ENCODE results near the gene ERF.

The ERF gene

GRCh38 chr19:42234364-42234763 lies 20.6 kb downstream of the ERF start:
- DNase-seq: no peak

DNA sequence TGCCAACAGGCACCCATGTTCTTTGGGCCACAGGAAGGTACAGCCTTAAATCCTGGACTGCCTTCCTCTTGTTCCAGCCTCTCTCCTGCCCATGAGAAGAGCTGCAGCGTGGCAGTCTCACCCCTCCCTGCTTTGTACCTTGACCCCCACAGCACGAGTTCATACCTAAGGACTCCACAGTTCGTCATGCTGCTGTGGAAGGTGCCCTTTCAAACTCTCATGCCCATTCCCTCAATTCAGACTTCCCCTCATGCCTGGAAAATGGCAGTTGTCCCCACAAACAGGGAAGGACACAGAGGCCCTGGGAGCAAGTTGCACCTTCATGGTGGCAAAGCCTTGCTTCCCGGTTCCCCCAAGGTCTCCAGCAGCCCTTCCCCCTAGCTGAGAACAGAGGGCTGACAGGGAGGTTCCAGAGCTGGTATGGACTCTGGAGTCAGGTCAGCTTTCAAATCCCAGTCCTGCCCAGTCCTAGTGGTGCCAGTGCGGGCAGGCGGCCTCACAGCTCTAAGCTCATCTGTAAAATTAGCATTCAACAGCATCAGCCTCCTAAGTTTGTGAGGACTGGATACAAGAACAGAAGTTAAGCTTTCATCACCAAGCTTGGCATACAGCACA lies 21.1 kb downstream of the ERF start:
- no peak for DNase-seq

DNA sequence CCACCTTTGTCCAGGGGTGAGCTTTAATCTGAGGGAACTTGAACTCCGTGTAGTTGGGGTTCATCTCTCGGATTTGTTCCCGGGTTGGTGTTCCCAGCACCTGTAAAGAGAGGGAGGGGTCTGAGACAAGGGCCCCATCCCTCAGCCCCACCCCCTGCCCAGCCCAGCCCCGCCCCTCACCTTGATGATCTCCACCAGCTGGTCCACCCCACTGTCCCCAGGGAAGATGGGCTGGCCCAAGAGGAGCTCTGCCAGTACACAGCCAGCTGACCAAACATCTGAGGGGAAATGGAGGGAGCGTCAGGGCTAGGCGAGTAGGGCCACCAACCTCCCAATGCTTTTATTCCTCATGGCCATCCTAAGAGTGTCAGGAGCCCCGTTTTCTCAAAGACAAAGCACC lies 21.8 kb downstream of the ERF start:
- DNase-seq: no peak

GRCh38 chr19:42232435-42232834 lies 22.5 kb downstream of the ERF start:
- DNase-seq: no peak

GRCh38 chr19:42230571-42230970 lies 24.4 kb downstream of the ERF start:
- DNase-seq: no peak

- no peak for DNase-seq
Measured at GRCh38 chr19:42229855-42230351, 25.0 kb downstream of the ERF start.

DNA sequence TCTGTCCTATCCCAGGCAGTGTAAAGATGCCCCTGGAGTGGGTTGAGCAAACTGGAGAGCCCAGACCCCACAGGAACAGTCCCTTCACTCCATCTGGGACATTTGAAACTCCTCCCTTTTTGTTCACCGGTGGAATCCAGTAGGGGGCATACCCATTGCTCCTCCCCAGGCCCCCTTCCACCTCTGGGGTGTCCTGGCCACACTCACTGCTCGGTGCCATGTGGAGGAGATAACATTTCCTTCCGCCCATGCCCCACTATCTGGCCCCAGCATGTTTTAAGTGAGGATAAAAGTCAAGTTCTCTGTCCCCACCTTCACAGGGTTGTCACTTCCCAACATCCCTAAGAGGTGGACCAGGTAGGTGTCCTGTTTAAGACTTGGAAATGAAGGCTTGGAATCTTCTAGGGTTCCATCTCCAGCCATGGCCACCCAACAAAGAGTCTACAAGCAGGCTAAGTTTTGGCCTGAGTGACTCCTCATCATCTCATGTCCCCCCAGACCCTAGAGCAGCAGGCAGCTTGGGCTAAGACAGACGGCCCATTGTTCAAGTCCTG lies 25.6 kb downstream of the ERF start:
- DNase-seq: no peak

DNA sequence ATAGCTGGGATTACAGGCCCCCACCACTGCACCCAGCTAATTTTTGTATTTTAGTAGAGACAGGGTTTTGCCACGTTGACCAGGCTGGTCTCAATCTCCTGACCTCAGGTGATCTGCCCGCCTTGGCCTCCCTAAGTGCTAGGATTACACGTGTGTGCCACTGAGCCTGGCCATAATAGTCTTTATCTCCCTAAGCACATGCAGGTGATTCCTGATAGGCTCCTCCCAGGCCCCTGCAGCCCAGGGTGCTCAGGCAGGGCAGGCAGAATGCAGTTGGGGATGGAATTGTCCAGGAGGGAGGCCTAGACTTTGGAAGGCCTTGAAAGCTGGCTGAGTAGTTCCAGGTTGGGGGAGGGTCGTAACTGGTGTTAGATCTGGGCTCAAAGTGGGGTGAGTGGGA lies 26.3 kb downstream of the ERF start:
- no peak for DNase-seq

DNA sequence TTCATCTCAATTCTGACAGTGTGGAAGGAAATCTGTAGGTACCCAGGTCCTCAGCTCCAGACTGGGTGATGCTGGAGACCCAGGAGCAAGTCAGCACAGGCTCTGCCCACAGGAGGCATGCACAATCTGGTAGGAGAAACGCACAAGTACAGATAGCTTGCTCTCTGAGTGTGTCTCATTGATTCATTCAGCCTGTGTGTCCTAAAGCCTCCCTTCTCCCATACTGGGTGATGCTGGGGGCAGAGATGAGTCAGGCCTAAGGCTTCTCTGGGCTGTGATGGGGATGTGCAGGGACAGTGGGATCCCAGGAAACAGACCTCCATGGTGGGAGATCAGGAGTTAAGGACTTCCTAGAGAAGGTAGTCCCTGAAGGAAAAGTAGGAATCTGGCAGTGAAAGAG lies 28.0 kb downstream of the ERF start:
- DNase-seq: no peak

- DNase-seq: no peak
Measured at GRCh38 chr19:42225718-42226292, 29.1 kb downstream of the ERF start.

DNA sequence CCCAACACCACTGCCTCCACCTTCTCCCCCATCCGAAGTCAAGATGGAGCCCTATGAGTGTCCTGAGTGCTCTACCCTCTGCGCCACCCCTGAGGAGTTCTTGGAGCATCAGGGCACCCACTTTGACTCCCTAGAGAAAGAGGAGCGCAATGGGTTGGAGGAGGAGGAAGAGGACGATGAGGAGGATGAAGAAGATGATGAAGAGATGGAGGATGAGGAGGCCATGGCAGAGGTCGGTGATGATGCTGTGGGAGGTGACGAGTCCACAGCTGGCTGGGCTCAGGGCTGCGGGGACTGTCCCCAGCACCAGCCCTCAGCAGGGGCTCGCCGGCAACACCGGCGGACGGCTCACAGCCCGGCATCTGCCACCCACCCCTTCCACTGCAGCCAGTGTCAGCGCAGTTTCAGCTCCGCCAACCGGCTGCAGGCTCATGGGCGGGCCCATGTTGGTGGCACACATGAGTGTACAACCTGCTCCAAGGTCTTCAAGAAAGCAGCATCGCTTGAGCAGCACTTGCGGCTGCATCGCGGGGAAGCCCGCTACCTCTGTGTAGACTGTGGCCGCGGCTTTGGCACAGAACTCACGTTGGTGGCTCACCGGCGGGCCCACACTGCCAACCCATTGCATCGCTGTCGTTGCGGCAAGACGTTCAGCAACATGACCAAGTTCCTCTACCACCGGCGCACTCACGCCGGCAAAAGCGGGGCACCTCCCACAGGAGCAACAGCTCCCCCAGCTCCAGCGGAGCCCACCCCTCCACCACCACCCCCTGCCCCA lies 29.8 kb downstream of the ERF start:
- DNase-seq: no peak

DNA sequence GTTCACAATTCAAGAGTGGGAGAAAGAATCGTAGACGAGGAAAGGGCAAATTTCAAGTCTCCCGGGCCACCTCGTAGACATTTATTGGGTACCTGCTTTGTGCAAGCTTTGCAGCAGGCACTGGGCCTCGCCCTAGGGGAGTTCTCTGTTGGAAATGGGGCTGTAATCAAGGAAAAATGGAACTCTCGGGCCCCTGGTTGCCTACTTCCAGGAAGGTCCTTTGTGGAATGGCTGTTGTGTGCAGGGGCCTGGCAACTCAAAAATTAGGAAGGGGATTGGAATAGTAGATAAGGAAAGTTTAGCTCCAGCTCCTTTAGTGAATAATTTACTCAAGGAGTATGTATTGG lies 34.2 kb downstream of the ERF start:
- no peak for DNase-seq

GRCh38 chr19:42219812-42220750 lies 34.8 kb downstream of the ERF start, which contains the start of gene ZNF526:
ZNF526 (plus strand) TSS chr19:42220312; CDS start chr19:42224404, 4,092 bp downstream.
- DNase-seq: peak; percentile 98

GRCh38 chr19:42217520-42218437 lies 37.1 kb downstream of the ERF start, which contains the start of gene DEDD2:
DEDD2 (minus strand) TSS chr19:42217677; CDS start chr19:42217007, 670 bp downstream.
- peak; percentile 99 for DNase-seq

- DNase-seq: peak; percentile 41
Measured at GRCh38 chr19:42216653-42217519, 38.0 kb downstream of the ERF start.

DNA sequence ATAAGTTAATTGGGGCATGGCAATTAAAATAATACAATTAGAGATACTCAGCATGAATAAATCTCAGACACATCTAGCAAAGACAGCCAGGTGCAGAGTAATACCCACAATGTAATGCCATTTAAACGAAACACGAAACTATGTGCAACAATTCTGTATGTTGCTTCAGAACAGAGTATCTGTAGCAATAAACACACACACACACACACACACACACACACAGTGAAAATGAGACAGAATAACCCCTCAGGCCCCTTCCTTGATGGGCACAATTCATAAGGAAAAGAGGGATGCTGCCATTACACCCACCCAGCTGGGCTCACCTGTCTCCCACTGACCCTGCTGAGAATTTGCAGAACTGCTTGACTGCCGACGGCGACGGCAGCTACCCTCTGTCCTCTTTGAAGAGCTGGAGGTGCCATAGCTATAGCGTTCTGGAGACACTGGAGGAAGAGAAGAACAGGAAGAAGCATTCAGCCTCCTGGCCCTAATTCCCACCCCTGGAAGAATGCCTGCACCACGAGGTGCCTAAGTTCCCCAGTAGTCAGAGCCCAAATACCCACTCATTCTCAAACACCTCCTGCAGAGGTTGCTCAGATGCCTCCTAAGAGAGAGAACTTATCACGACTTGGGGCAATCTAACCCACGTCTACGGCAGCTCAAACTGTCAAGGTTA lies 40.0 kb downstream of the ERF start:
- DNase-seq: no peak

- DNase-seq: peak; percentile 55
Measured at GRCh38 chr19:42212886-42213285, 42.0 kb downstream of the ERF start.

DNA sequence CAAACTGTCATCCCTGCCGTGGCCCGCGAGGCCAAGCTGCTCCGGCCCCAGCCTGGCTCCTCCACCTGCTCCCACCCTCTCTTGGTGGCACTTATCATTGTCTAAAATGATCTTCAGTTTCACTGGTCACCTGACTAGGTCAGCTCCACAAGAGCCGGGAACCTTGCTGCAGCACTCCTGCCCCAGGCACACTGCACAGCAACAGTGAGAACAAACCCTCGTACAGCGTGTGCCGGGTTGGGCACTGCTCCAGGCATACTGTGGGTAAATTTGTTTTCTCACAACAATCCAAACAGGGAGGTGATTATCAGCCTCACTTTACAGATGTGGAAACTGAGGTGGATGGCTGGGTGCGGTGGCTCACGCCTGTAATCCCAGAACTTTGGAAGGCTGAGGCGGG lies 46.3 kb downstream of the ERF start:
- no peak for DNase-seq

DNA sequence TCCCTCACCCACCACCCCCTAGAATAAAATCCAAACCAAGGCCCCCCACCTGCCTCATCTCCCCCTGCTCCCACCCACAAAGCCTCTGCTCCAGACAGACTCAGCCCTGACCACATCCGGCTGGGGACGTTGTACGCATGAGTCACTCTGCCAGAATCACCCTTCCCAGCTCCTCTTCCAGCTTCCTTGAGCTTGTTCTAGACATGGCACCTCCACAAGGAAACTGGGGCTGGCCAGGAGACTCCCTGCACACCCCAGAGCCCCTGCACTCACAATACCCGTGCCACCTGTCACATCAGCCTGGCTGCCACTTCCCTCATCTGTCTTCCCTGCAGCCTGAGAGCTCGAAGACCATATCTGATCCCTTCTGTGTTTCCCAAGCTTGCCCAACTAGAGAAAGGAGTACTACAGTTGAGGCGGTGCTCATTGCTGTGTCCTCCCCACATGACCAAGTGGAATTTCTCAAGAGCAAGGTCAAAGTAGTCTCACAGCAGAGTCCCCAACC lies 47.1 kb downstream of the ERF start:
- peak; percentile 81 for DNase-seq

Measured in suppressor macrophage treated with lipopolysaccharide for 4 hours (primary cell).